Measurements from ENCODE around the gene OLFML2A. TPM values are rescaled to one million over a fixed set of nuclear protein-coding genes. Genes with fewer than 3 reads are reported as not detected.

OLFML2A gene
- total RNA-seq, 1 donor = 29.7 TPM

DNA sequence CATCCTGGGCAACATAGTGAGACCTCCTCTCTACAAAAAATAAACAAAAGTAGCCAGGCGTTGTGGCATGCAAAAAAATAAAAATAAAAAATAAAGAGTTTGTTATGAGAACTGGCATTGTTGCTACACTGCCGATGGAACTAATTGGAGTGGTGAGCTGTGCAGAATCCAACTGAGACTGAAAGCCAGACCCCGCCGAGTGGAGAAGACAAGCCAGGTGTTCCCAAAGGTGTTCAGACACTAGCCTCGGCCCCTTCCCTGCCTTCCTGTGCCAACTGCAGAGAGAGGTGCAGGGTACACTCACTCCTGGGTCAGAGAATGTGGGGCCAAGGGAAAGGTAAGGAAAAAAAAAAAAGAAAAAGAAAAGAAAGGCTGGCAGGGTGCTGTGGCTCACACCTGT is 38.7 kb downstream of the OLFML2A start:
- Histone ChIP-seq H3K4me2 (ENCODE audit: insufficient read depth, low read length) (no peak overlapping the region), H3K27ac (ENCODE audit: low read depth, low read length) (no peak overlapping the region), H3K79me2 (ENCODE audit: insufficient read depth, low read length) (no peaks in the 10 kb centered on the region), H3K4me3 (ENCODE audit: insufficient read depth, low read length) (no peak overlapping the region), H3K36me3 (ENCODE audit: insufficient read depth, low read length) (no peaks in the 10 kb centered on the region), H3K27me3 (ENCODE audit: insufficient read depth, low read length) (no peaks in the 10 kb centered on the region), H4K20me1 (ENCODE audit: insufficient read depth, low read length) (no peaks in the 10 kb centered on the region), H3K9me3 (ENCODE audit: low read depth, low read length) (no peaks in the 10 kb centered on the region), H3K4me1 (ENCODE audit: insufficient read depth, low read length) (peaks cover 36% of the 10 kb centered on the region), H2AFZ (ENCODE audit: low read length) (no peak overlapping the region)
- DNase-seq (ENCODE audit: insufficient read length, low spot score, missing footprints) = no peak
- TF ChIP-seq, protein P1, sequence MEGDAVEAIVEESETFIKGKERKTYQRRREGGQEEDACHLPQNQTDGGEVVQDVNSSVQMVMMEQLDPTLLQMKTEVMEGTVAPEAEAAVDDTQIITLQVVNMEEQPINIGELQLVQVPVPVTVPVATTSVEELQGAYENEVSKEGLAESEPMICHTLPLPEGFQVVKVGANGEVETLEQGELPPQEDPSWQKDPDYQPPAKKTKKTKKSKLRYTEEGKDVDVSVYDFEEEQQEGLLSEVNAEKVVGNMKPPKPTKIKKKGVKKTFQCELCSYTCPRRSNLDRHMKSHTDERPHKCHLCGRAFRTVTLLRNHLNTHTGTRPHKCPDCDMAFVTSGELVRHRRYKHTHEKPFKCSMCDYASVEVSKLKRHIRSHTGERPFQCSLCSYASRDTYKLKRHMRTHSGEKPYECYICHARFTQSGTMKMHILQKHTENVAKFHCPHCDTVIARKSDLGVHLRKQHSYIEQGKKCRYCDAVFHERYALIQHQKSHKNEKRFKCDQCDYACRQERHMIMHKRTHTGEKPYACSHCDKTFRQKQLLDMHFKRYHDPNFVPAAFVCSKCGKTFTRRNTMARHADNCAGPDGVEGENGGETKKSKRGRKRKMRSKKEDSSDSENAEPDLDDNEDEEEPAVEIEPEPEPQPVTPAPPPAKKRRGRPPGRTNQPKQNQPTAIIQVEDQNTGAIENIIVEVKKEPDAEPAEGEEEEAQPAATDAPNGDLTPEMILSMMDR (IDR thresholded peaks at IDR 0.05; ENCODE audit: extremely low read depth, low read depth, low read length) = no peak

DNA sequence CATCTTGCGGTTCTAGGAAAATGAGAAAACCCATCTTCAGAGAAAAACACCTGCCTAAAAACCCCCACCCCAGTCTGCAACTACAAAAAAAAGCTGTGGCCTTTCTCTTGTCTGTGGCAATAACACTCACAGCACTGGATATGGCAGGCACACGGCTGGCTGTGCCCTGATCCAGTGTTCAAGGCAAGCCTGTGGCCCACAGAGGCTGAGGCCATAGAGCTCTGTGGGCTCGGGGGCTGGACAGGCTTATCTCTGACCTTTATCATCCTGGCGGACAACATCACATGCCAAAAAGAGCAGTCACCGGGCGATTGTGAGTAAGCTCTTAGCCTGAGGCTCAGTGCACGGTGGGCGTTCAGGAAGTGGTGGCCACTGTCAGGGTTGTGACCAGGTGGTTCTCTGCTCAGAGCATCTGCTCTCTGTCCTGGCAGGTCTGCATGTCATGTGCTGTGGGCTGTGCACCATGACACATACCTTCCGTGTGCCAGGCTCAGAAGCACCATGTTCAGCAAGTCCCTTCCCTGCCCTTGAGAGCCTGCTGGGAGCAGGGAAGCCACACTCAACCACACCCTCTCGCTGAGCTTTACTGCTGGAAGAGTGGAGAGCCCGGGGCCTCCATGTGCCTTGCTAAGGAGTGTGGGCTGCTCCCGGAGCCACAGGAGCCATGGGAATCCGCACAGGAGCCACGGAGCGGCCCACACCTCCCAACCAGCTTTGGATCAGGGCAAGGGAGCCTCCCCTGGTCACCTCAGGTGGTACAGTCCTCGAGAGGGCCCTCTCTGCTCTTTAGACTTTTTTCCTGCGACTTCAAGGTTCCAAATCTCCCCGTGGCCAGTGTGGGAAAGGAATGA is 41.7 kb downstream of the OLFML2A start:
- Histone ChIP-seq H3K4me1 (ENCODE audit: insufficient read depth, low read length) (peaks cover 9% of the 10 kb centered on the region), H3K4me2 (ENCODE audit: insufficient read depth, low read length) (no peak overlapping the region), H3K27ac (ENCODE audit: low read depth, low read length) (no peak overlapping the region), H3K27me3 (ENCODE audit: insufficient read depth, low read length) (no peaks in the 10 kb centered on the region), H2AFZ (ENCODE audit: low read length) (no peak overlapping the region), H3K9me3 (ENCODE audit: low read depth, low read length) (no peaks in the 10 kb centered on the region), H3K4me3 (ENCODE audit: insufficient read depth, low read length) (no peak overlapping the region), H3K36me3 (ENCODE audit: insufficient read depth, low read length) (no peaks in the 10 kb centered on the region), H4K20me1 (ENCODE audit: insufficient read depth, low read length) (no peaks in the 10 kb centered on the region), H3K79me2 (ENCODE audit: insufficient read depth, low read length) (no peaks in the 10 kb centered on the region)
- no peak for DNase-seq (ENCODE audit: insufficient read length, low spot score, missing footprints)
- TF ChIP-seq, protein P1 (IDR thresholded peaks at IDR 0.05; ENCODE audit: extremely low read depth, low read depth, low read length) = no peak

- TF ChIP-seq, protein P1 (IDR thresholded peaks at IDR 0.05; ENCODE audit: extremely low read depth, low read depth, low read length) = no peak
- H3K36me3 ChIP-seq (ENCODE audit: insufficient read depth, low read length) = no peaks in the 10 kb centered on the region
- no peaks in the 10 kb centered on the region for H4K20me1 ChIP-seq (ENCODE audit: insufficient read depth, low read length)
- no peaks in the 10 kb centered on the region for H3K9me3 ChIP-seq (ENCODE audit: low read depth, low read length)
- peaks cover 9% of the 10 kb centered on the region for H3K4me1 ChIP-seq (ENCODE audit: insufficient read depth, low read length)
- no peak overlapping the region for H3K27ac ChIP-seq (ENCODE audit: low read depth, low read length)
- H2AFZ ChIP-seq (ENCODE audit: low read length) = no peak overlapping the region
- no peak overlapping the region for H3K4me2 ChIP-seq (ENCODE audit: insufficient read depth, low read length)
- H3K4me3 ChIP-seq (ENCODE audit: insufficient read depth, low read length) = no peak overlapping the region
- no peaks in the 10 kb centered on the region for H3K79me2 ChIP-seq (ENCODE audit: insufficient read depth, low read length)
- DNase-seq (ENCODE audit: insufficient read length, low spot score, missing footprints) = no peak
- H3K27me3 ChIP-seq (ENCODE audit: insufficient read depth, low read length) = no peaks in the 10 kb centered on the region
Measured at GRCh38 chr9:124820698-124821623, 44.0 kb downstream of the OLFML2A start.
